Neural crest cell (in vitro differentiated cells): ENCODE results near the gene TSPO. TPM values are rescaled to one million over a fixed set of nuclear protein-coding genes. Genes with fewer than 3 reads are reported as not detected.

Experiments used
- DNase-seq: peaks from one replicate; pipeline ENCODE4 v3.0.0; 2021; ENCODE audit warnings: low read depth, mixed read lengths, low spot score
- H3K27ac Mint-ChIP-seq: one replicate; pipeline ENCODE4 v1.8.0; 2021; ENCODE audit warnings: mild to moderate bottlenecking, mixed read lengths; ENCODE audit not compliant: unreplicated experiment
- H3K27me3 Mint-ChIP-seq: 2 replicates; pipeline ENCODE4 v1.8.0; 2021; ENCODE audit warnings: low read depth, mild to moderate bottlenecking, mixed read lengths
- H3K36me3 Mint-ChIP-seq: 2 replicates; pipeline ENCODE4 v1.8.0; 2021; ENCODE audit warnings: low read depth, mild to moderate bottlenecking, mixed read lengths
- H3K4me1 Mint-ChIP-seq: 2 replicates; pipeline ENCODE4 v1.8.0; 2021; ENCODE audit warnings: mixed read lengths
- H3K4me3 Mint-ChIP-seq: one replicate; pipeline ENCODE4 v1.8.0; 2021; ENCODE audit warnings: mild to moderate bottlenecking, mixed read lengths
- H3K9me3 Mint-ChIP-seq: 2 replicates; pipeline ENCODE4 v1.8.0; 2021; ENCODE audit warnings: mixed read lengths
- CTCF ChIP-seq: fragments of 200-600 bp; sonication (generic); conservative IDR thresholded peaks from 2 replicates; pipeline ENCODE4 v1.5.0; 2021; ENCODE audit warnings: antibody characterized with exemption, mild to moderate bottlenecking
- total RNA-seq: library from RNA; stranded (reverse); gene quantifications from 2 replicates; pipeline ENCODE4 v1.2.1, GENCODE V29; 2021

TSPO gene
- total RNA-seq, 1 donor from 2014 or later, result 12.3 TPM

GRCh38 chr22:43128928-43129424, 22.4 kb upstream of the TSPO start:
- H3K27ac Mint-ChIP-seq, result no peak overlapping the region
- H3K9me3 Mint-ChIP-seq, result no peaks in the 10 kb centered on the region
- peaks cover 4% of the 10 kb centered on the region for H3K36me3 Mint-ChIP-seq
- no peak for DNase-seq
- H3K4me3 Mint-ChIP-seq, result no peak overlapping the region
- H3K27me3 Mint-ChIP-seq, result no peaks in the 10 kb centered on the region
- TF ChIP-seq CTCF, result no peak
- H3K4me1 Mint-ChIP-seq, result no peaks in the 10 kb centered on the region

- Mint-ChIP-seq H3K36me3 (peaks cover 7% of the 10 kb centered on the region), H3K27ac (no peak overlapping the region), H3K4me1 (no peaks in the 10 kb centered on the region), H3K4me3 (no peak overlapping the region), H3K9me3 (no peaks in the 10 kb centered on the region), H3K27me3 (no peaks in the 10 kb centered on the region)
- DNase-seq, result no peak
- no peak for TF ChIP-seq CTCF
Measured at GRCh38 chr22:43129426-43130425, 21.6 kb upstream of the TSPO start.

DNA sequence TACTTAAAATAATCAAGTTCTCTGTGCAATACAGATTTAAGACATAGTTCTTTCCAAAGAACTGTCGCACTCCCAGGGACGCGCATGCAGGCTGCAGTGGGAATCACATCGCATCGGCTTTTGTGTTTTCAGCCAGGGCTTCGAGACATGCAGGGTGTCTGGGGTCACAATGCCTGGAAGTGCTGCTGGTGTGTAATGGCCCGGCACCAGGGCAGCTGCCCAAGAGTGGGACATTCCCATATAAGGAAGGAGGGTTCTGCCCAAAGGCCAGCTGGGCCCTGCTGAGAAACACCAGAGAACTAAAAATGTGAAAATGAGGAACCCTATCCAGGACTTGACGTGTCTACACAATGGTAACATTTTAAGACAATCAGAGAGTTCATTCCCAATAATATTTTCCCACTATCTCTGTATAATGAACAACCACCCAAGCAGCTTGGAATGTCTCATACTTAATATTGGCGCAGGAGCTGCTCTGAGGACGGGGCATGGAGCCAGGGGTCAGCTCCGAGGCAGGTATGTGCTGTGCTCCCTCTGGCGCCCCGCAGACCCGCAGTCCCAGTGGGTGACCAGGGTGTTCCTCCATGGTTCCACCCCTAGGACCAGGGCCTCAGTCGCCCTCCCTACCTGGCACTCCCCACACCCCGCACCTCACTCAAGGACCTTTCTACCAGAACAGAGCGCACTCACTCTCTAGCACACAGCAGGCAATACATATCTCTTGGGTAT, 19.4 kb upstream of the TSPO start:
- no peak for TF ChIP-seq CTCF
- H3K4me3 Mint-ChIP-seq, result no peak overlapping the region
- no peaks in the 10 kb centered on the region for H3K27me3 Mint-ChIP-seq
- H3K4me1 Mint-ChIP-seq, result no peaks in the 10 kb centered on the region
- H3K9me3 Mint-ChIP-seq, result no peaks in the 10 kb centered on the region
- H3K27ac Mint-ChIP-seq, result peak overlapping the region; percentile 75
- DNase-seq, result no peak
- peaks cover 11% of the 10 kb centered on the region for H3K36me3 Mint-ChIP-seq

- peaks cover 13% of the 10 kb centered on the region for H3K36me3 Mint-ChIP-seq
- no peak for DNase-seq
- no peak overlapping the region for H3K4me3 Mint-ChIP-seq
- H3K4me1 Mint-ChIP-seq, result no peaks in the 10 kb centered on the region
- no peak overlapping the region for H3K27ac Mint-ChIP-seq
- H3K27me3 Mint-ChIP-seq, result no peaks in the 10 kb centered on the region
- TF ChIP-seq CTCF, result no peak
- no peaks in the 10 kb centered on the region for H3K9me3 Mint-ChIP-seq
Measured at GRCh38 chr22:43133401-43133800, 18.0 kb upstream of the TSPO start.

DNA sequence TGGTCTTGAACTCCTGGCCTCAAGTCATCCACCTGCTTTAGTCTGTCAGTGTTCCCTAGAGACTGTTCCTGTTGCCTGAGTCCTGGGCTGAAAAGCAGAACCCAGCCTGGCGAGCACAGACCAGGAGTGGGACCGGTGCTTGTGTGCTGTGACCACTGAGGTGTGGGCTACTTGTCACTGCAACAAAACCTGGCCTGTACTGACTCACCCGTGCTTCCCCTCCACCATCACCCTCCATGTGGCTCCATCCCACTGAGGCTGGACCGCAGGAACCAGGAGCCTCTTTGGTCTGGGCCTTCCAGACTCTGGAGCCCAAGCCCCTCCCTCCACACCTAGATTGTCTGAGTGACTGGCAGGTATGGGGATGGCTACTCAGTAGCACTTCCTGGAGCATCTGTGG, 16.8 kb upstream of the TSPO start:
- no peak for TF ChIP-seq CTCF
- H3K27ac Mint-ChIP-seq, result no peak overlapping the region
- no peaks in the 10 kb centered on the region for H3K27me3 Mint-ChIP-seq
- no peaks in the 10 kb centered on the region for H3K4me1 Mint-ChIP-seq
- H3K9me3 Mint-ChIP-seq, result no peaks in the 10 kb centered on the region
- DNase-seq, result no peak
- no peak overlapping the region for H3K4me3 Mint-ChIP-seq
- H3K36me3 Mint-ChIP-seq, result peaks cover 13% of the 10 kb centered on the region
